HepG2 (cell line): ENCODE data around the gene PDGFA. TPM values are rescaled to one million over a fixed set of nuclear protein-coding genes. Genes with fewer than 3 reads are reported as not detected.

Source experiments
- ATAC-seq: fragments of 200-7000 bp; cut with Tn5 transposase; 3 replicates; pipeline ENCODE4 v1.9.1; 2020; ENCODE audit warnings: mild to moderate bottlenecking, moderate library complexity
- BruUV-seq: library from RNA; stranded (reverse); fragments of 400-500 nt; replicated peaks from 2 replicates; lab custom pipeline; 2021; lab: Mats Ljungman, UMichigan
- CTCF ChIA-PET: fragments of 300-600 bp; formaldehyde crosslinking; extraction: SDS; loops from one replicate; lab custom pipeline; 2021; ENCODE audit warnings: low total read pairs, inconsistent platforms, low intra/inter-chr PET ratio; lab: Yijun Ruan, JAX
- POLR2A ChIA-PET: fragments of 350-600 bp; sonication (Branson Sonifier 250); formaldehyde crosslinking; loops from one replicate; lab custom pipeline; 2020; ENCODE audit warnings: antibody characterized with exemption, inconsistent platforms; lab: Yijun Ruan, JAX
- DNase-seq: peaks from one replicate; pipeline ENCODE4 v3.0.0-alpha.2; 2015; ENCODE audit warnings: low spot score
- FAIRE-seq: peaks from 3 replicates; lab custom pipeline; 2011; peaks lifted over from hg19 to GRCh38; lab: Jason Lieb, UNC
- H2AFZ ChIP-seq: one replicate; pipeline ENCODE4 v1.6.1; 2011; ENCODE audit warnings: low read length, inconsistent platforms
- H3K27ac ChIP-seq: fragments of 300-600 bp; 3 replicates; pipeline ENCODE4 v1.8.0; 2011; ENCODE audit warnings: mixed run types, mild to moderate bottlenecking, mixed read lengths, low read length, inconsistent platforms; ENCODE audit not compliant: insufficient read depth; ENCODE audit errors: extremely low read length
- H3K27me3 ChIP-seq, 2 experiments: fragments of 200-600 bp in 1 of 2; 2 replicates in 1 of 2; 3 replicates in 1 of 2; pipeline versions ENCODE4 v1.6.0 to v1.8.0; 2011; ENCODE audit warnings: low read length in 2 of 2, mild to moderate bottlenecking in 2 of 2, moderate library complexity in 2 of 2, inconsistent platforms in 1 of 2; ENCODE audit not compliant: insufficient read depth in 2 of 2, control insufficient read depth in 1 of 2
- H3K36me3 ChIP-seq, 2 experiments: fragments of 200-600 bp in 1 of 2; replicated peaks in 1 of 2; 2 replicates in 1 of 2; 3 replicates in 1 of 2; pipeline versions ENCODE4 v1.5.1 to v1.8.0; 2011; ENCODE audit warnings: low read length in 2 of 2, inconsistent platforms in 1 of 2; ENCODE audit not compliant: insufficient read depth in 2 of 2, control insufficient read depth in 1 of 2
- H3K4me1 ChIP-seq: 2 replicates; pipeline ENCODE4 v1.5.1; 2012; ENCODE audit warnings: low read length, inconsistent platforms; ENCODE audit not compliant: insufficient read depth
- H3K4me2 ChIP-seq: 2 replicates; pipeline ENCODE4 v1.6.0; 2011; ENCODE audit warnings: low read depth, low read length, inconsistent platforms
- H3K4me3 ChIP-seq, 3 experiments: fragments of 200-600 bp in 1 of 3; sonication (generic), shearing (Covaris generic) in 1 of 3; replicated peaks in 1 of 3; 2 replicates each; pipeline ENCODE4 v1.5.1; 2011 to 2016; ENCODE audit warnings: low read length in 3 of 3, inconsistent platforms in 2 of 3, low read depth in 2 of 3, mild to moderate bottlenecking in 2 of 3, control low read depth in 1 of 3, mixed read lengths in 1 of 3; ENCODE audit not compliant: insufficient read depth in 1 of 3
- H3K79me2 ChIP-seq: one replicate; pipeline ENCODE4 v1.6.1; 2011; ENCODE audit warnings: low read length, inconsistent platforms; ENCODE audit not compliant: insufficient read depth
- H3K9ac ChIP-seq: 2 replicates; pipeline ENCODE4 v1.6.0; 2011; ENCODE audit warnings: mild to moderate bottlenecking, low read depth, low read length, inconsistent platforms; ENCODE audit not compliant: insufficient read depth
- H3K9me3 ChIP-seq: 2 replicates; pipeline ENCODE4 v1.5.1; 2012; ENCODE audit warnings: mild to moderate bottlenecking, low read length
- H4K20me1 ChIP-seq: 2 replicates; pipeline ENCODE4 v1.6.0; 2011; ENCODE audit warnings: inconsistent platforms, mild to moderate bottlenecking, low read length, moderate library complexity; ENCODE audit not compliant: insufficient read depth
- FIP1L1 ChIP-seq: fragments of 200-400 bp; formaldehyde crosslinking; IDR thresholded peaks from 2 replicates; pipeline ENCODE4 v1.6.1; 2018; ENCODE audit warnings: low read depth, mild to moderate bottlenecking, low read length, moderate library complexity, borderline replicate concordance; ENCODE audit not compliant: insufficient read depth
- HMGA1 ChIP-seq: sonication (generic); formaldehyde crosslinking; conservative IDR thresholded peaks from 2 replicates; pipeline ENCODE4 v1.4.0; 2020; ENCODE audit warnings: missing genetic modification reagents
- IRF2 ChIP-seq: IDR thresholded peaks from 2 replicates; pipeline ENCODE4 v1.6.1; 2018; ENCODE audit warnings: missing genetic modification reagents, missing compliant biosample characterization
- KDM1A ChIP-seq: IDR thresholded peaks from 2 replicates; pipeline ENCODE4 v1.6.1; 2016; ENCODE audit warnings: missing compliant biosample characterization
- KLF11 ChIP-seq: IDR thresholded peaks from 2 replicates; pipeline ENCODE4 v1.6.1; 2016; ENCODE audit warnings: missing compliant biosample characterization
- MAFG ChIP-seq: sonication (generic); formaldehyde crosslinking; IDR thresholded peaks from 2 replicates; pipeline ENCODE4 v1.5.1; 2020; ENCODE audit warnings: mild to moderate bottlenecking, missing genetic modification reagents
- NFE2 ChIP-seq: sonication (generic); formaldehyde crosslinking; IDR thresholded peaks from 2 replicates; pipeline ENCODE4 v1.4.0; 2020; ENCODE audit warnings: missing genetic modification reagents
- SMYD3 ChIP-seq: sonication (generic); formaldehyde crosslinking; IDR thresholded peaks from 2 replicates; pipeline ENCODE4 v1.8.1; 2023; ENCODE audit warnings: mild to moderate bottlenecking, missing genetic modification reagents
- ZFP36L1 ChIP-seq: sonication (generic); formaldehyde crosslinking; IDR thresholded peaks from 2 replicates; pipeline ENCODE4 v1.8.0; 2022; ENCODE audit warnings: mild to moderate bottlenecking, missing genetic modification reagents, moderate library complexity
- ZNF331 ChIP-seq: sonication (generic); formaldehyde crosslinking; IDR thresholded peaks from 2 replicates; pipeline ENCODE4 v1.4.0; 2020; ENCODE audit warnings: missing genetic modification reagents
- ZNF616 ChIP-seq: sonication (generic); formaldehyde crosslinking; IDR thresholded peaks from 2 replicates; pipeline ENCODE4 v1.5.0; 2020; ENCODE audit warnings: low read depth, mild to moderate bottlenecking, missing genetic modification reagents
- ZNF670 ChIP-seq: sonication (generic); formaldehyde crosslinking; IDR thresholded peaks from 2 replicates; pipeline ENCODE4 v1.8.0; 2022; ENCODE audit warnings: mild to moderate bottlenecking, missing genetic modification reagents, borderline replicate concordance
- WGBS: methylation state at CpG from one replicate; pipeline ENCODE4 v1.1.6; 2017; ENCODE audit warnings: low lambda C conversion rate; 5-methylcytosine and 5-hydroxymethylcytosine counted together
- in situ Hi-C: cut with HindIII; loops from 2 replicates; pipeline ENCODE4 v1.10.0; 2017; ENCODE audit warnings: low pct_unique_long_range_greater_than_20kb; ENCODE audit not compliant: extremely low pct_ligation_motif_present
- intact Hi-C: fragments of 100-400 bp; cut with micrococcal nuclease; formaldehyde crosslinking; loops from one replicate; pipeline ENCODE4 v1.10.0; 2022; ENCODE audit not compliant: unreplicated experiment
- polyA plus RNA-seq, 8 experiments: library from polyadenylated mRNA; depleted of rRNA in 3 of 8; stranded (reverse) in 7 of 8; unstranded in 1 of 8; fragments of >200 nt; fragmentation: Illumina TruSeq in 4 of 8; extraction: Trizol in 4 of 8; gene quantifications; 2 replicates each; pipeline versions ENCODE4 v1.2.1 to v1.2.3, GENCODE V29; 2011 to 2016; ENCODE audit warnings: low read depth in 4 of 8, missing spikeins in 1 of 8, mixed read lengths in 1 of 8; ENCODE audit not compliant: insufficient read depth in 1 of 8
- total RNA-seq, 5 experiments: library from RNA; depleted of rRNA; stranded (reverse); fragments of >200 nt; fragmentation: Illumina TruSeq; extraction: Trizol; gene quantifications; 2 replicates each; pipeline ENCODE4 v1.2.3, GENCODE V29; 2016; ENCODE audit warnings: low read depth in 1 of 5
- TF ChIP-seq, protein P1 (sequence below): sonication (generic); formaldehyde crosslinking; IDR thresholded peaks from 2 replicates; pipeline ENCODE4 v1.4.0; 2020; ENCODE audit warnings: missing genetic modification reagents, borderline replicate concordance
- TF ChIP-seq, protein P2 (sequence below): sonication (generic); formaldehyde crosslinking; IDR thresholded peaks from 2 replicates; pipeline ENCODE4 v1.5.0; 2020; ENCODE audit warnings: mild to moderate bottlenecking, missing genetic modification reagents, borderline replicate concordance

Gene PDGFA
- total and polyA plus RNA-seq, 2 of the 13 experiments (the other 11 are each of a cell fraction or from before 2014, with no cell fraction given): 1.5 to 3.4 TPM

DNA sequence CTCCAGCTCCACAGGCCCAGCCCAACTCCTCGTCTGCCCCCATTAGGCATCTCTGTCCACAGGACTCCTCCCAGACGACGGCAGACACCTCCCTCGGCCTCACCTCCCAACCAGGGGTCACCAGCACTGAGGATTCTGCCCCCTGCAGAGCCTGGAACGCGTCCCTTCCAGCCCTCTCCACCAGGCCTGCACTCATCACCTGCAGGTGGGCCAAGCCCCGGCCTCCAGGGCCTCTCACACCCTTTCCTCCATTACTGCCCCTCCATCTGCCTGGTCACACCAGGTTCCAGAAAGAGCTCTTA lies 42.7 kb upstream of the PDGFA start:
- POLR2A ChIA-PET: no interaction called here
- H3K27me3 ChIP-seq: no peaks in the 10 kb centered on the region
- in situ Hi-C loops: no loop called here
- H3K79me2 ChIP-seq: no peaks in the 10 kb centered on the region
- no peak overlapping the region for H3K9ac ChIP-seq
- no TSS peak for BruUV-seq
- H3K9me3 ChIP-seq: no peaks in the 10 kb centered on the region
- no peak overlapping the region for H2AFZ ChIP-seq
- H3K4me3 ChIP-seq: no peak overlapping the region
- FAIRE-seq (no peak), ATAC-seq (no peak; the same call in 2 of the 3 replicates), DNase-seq (no peak)
- 86% methylated on average over 1 of the region's 7 CpGs for WGBS
- 0 out of 5 replicates have a peak, but pooled peaks cover 0 to 2% of the 10 kb centered on the region in 2 experiments for H3K36me3 ChIP-seq
- intact Hi-C loops: no loop called here
- H4K20me1 ChIP-seq: no peaks in the 10 kb centered on the region
- TF ChIP-seq KLF11 (CRISPR knock-in tag): no peak
- TF ChIP-seq IRF2: no peak
- TF ChIP-seq ZNF616: no peak
- no peak for TF ChIP-seq FIP1L1
- TF ChIP-seq HMGA1: no peak
- no peak for TF ChIP-seq MAFG (CRISPR knock-in tag)
- TF ChIP-seq NFE2 (CRISPR knock-in tag): no peak
- H3K4me1 ChIP-seq: no peaks in the 10 kb centered on the region
- H3K27ac ChIP-seq: no peak overlapping the region
- H3K4me2 ChIP-seq: no peak overlapping the region
- CTCF ChIA-PET: no interaction called here

DNA sequence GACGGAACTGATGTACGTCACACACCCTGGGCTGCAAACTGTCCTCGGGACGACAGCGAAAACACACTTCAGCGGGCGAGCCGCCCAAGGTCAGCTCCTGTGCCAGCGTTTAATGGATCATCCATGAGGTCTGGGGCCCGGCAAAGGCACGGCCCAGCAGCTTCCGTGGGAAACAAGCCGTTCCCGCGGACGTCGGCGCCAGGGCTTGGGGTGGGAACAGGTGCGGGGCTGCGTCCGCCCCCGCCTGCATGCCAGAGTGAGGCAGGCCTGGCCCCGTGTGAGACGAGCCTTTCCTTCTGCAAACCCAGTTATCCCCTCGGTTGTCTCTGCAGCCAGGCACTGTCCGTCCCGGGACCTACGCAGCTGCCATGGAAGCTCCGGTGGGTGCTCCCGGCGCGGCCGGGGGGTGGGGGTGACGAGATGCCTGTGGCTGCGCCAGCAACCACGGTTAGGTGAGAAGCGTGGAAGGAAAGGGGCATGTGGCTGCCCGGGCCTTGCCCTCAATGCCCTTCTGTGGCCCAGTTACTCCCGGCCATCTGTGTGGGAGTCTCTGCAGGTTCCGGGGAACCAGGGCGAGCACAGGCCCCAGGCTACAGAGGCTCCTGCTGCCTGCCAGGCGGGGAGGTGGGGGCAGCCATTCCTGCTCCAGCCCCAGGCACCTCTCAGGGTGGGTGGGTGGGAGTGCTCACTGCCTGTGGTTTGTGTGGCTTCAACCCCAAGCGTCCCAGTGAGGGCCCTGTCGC lies 42.2 kb upstream of the PDGFA start:
- 95% methylated on average over 13 of the region's 44 CpGs for WGBS
- Histone ChIP-seq H3K36me3 (0 out of 5 replicates have a peak, but pooled peaks cover 0 to 2% of the 10 kb centered on the region in 2 experiments), H3K9ac (no peak overlapping the region), H3K4me2 (no peak overlapping the region), H3K27me3 (no peaks in the 10 kb centered on the region), H4K20me1 (no peaks in the 10 kb centered on the region), H2AFZ (no peak overlapping the region), H3K27ac (no peak overlapping the region), H3K9me3 (no peaks in the 10 kb centered on the region), H3K4me1 (no peaks in the 10 kb centered on the region), H3K4me3 (no peak overlapping the region), H3K79me2 (no peaks in the 10 kb centered on the region)
- ATAC-seq (no peak), DNase-seq (no peak), FAIRE-seq (no peak)
- in situ Hi-C loops (no loop called here), intact Hi-C loops (no loop called here)
- CTCF ChIA-PET: no interaction called here
- BruUV-seq: no TSS peak
- POLR2A ChIA-PET: no interaction called here
- TF ChIP-seq, protein P1, sequence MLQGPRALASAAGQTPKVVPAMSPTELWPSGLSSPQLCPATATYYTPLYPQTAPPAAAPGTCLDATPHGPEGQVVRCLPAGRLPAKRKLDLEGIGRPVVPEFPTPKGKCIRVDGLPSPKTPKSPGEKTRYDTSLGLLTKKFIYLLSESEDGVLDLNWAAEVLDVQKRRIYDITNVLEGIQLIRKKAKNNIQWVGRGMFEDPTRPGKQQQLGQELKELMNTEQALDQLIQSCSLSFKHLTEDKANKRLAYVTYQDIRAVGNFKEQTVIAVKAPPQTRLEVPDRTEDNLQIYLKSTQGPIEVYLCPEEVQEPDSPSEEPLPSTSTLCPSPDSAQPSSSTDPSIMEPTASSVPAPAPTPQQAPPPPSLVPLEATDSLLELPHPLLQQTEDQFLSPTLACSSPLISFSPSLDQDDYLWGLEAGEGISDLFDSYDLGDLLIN (CRISPR knock-in tag): no peak
- TF ChIP-seq ZNF670 (CRISPR knock-in tag) (no peak), ZNF331 (CRISPR knock-in tag) (no peak), KDM1A (no peak), ZFP36L1 (no peak), SMYD3 (CRISPR knock-in tag) (no peak)
- TF ChIP-seq, protein P2, sequence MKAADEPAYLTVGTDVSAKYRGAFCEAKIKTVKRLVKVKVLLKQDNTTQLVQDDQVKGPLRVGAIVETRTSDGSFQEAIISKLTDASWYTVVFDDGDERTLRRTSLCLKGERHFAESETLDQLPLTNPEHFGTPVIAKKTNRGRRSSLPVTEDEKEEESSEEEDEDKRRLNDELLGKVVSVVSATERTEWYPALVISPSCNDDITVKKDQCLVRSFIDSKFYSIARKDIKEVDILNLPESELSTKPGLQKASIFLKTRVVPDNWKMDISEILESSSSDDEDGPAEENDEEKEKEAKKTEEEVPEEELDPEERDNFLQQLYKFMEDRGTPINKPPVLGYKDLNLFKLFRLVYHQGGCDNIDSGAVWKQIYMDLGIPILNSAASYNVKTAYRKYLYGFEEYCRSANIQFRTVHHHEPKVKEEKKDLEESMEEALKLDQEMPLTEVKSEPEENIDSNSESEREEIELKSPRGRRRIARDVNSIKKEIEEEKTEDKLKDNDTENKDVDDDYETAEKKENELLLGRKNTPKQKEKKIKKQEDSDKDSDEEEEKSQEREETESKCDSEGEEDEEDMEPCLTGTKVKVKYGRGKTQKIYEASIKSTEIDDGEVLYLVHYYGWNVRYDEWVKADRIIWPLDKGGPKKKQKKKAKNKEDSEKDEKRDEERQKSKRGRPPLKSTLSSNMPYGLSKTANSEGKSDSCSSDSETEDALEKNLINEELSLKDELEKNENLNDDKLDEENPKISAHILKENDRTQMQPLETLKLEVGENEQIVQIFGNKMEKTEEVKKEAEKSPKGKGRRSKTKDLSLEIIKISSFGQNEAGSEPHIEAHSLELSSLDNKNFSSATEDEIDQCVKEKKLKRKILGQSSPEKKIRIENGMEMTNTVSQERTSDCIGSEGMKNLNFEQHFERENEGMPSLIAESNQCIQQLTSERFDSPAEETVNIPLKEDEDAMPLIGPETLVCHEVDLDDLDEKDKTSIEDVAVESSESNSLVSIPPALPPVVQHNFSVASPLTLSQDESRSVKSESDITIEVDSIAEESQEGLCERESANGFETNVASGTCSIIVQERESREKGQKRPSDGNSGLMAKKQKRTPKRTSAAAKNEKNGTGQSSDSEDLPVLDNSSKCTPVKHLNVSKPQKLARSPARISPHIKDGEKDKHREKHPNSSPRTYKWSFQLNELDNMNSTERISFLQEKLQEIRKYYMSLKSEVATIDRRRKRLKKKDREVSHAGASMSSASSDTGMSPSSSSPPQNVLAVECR: no peak
